ENCODE results near the gene ANKRD60. TPM values are rescaled to one million over a fixed set of nuclear protein-coding genes. Genes with fewer than 3 reads are reported as not detected.
A peak's percentile ranks its signal among the peaks of the same experiment; 100 is the strongest.

Gene ANKRD60, protein sequence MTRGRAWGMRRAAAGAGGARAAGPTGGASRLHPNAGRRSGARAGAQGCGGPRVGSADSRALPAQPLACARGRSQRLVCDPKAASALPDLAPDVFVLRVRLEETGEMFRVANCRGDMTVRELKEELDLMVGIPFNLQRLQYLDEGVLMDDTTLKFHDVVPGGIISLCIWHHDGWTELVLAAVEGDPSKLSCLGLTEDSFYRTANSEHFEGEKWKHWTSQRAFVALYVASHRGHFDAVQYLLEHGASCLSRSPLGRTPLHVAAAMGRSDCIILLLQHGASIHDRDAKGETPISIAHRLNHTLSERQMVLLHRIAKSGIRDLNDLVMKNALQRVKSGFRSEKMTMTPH
- not detected for polyA plus RNA-seq (ENCODE audit: insufficient read length in 4 of 4)

GRCh38 chr20:58228484-58229197, at the start of gene ANKRD60:
Gene ANKRD60 (minus strand): TSS chr20:58228653. CDS start chr20:58228653, 0 bp downstream.
- peak in 2 of 4 donors; percentile 40 to 47 for DNase-seq (ENCODE audit: low read depth in 4 of 4, low spot score in 2 of 4)

DNA sequence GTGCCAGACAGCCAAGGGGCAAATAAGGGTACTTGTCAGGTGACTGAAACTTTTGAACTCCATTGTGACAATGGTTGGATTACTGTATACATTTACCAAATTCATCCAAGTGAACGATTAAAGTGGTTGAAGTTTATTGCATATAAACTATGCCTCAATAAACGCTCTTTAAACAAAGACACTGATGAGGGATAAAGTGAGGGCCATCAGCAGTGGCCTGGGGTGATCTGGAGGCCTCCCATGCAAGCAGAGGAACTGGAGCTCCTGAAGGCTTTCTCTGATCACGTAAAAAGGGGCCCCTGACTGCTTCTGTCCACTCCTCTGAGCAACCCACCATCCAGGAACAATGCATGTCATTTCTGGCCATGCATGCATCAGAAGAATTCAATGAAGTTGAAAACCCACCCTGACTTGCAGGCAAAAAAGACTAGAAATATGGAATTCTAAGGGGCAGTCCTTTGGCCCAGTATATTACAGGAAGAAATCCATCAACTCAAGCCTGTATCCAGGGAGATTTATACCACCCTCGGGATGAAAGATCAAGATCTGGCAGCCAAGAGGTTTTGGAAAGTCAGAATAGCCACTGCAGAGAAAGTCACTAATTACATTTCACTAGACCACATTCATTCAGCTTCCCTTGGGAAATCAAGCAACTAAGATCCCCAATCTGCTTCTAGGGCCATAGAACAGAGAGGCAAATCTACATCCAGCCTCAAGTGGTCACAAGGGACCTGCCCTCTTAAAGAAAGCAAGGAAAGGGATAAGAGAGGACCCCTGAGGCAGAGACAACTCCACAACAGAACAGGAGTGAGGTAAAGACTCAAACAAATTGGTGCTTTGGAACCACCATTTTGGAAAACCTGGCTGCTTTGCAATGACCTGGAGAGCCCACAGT, 49.4 kb upstream of the ANKRD60 start:
- peak in 1 of 4 donors; percentile 24 for DNase-seq (ENCODE audit: low read depth in 4 of 4, low spot score in 2 of 4)

DNA sequence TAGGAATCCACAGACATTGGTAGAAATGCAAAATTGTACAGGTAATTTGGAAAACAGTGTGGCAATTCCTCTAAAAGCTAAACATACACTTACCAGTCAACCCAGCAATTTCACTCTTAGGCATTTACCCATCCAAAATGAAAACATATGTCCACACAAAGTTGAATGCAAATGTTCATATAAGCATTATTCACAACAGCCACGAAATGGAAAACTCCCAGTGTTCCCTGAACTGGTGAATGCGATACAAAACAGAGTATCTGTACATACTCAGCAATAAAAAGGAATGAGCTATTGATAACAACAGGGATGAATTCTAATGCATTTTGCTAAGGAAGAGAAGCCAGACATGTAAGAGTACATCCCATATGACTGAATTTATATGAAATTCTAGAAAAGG, 48.7 kb upstream of the ANKRD60 start:
- DNase-seq (ENCODE audit: low read depth in 4 of 4, low spot score in 2 of 4), result no peak

- DNase-seq (ENCODE audit: low read depth in 4 of 4, low spot score in 2 of 4), result no peak
Measured at GRCh38 chr20:58274384-58274783, 45.9 kb upstream of the ANKRD60 start.

DNA sequence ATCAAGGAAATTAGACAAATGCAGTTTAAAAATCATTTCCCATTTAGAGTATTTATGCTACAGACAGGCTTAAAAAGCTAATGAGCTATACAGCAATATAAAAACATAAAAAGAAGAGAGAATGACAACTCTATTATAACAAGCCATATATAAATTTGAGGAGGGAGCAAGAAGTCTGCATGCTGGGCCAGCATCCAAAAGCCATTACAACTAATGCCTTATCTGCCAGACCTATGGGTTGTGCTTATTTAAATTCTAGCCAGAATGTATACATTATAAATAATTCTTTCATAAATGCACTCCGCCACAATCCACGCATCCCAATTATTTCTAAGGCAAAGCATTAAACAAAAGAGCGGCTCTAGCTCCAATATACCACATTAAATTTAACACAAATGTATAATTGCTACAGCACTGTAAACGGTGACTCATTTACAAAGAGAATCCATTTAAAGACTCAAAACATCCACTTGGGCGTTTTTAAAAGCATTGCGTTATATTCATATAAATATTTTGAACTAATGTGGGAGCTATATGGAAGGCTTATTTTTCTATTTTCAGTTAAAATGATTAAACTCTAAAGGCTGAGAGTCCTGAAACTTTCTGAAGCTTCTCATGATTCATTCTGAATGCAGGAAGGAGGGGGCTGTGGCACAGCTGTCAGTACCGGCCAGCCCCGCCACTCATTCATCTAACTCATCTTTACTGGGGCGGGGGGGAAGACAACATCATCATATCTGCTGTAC, 43.3 kb upstream of the ANKRD60 start:
- DNase-seq (ENCODE audit: low read depth in 4 of 4, low spot score in 2 of 4), result peak in 1 of 4 donors; percentile 45

DNA sequence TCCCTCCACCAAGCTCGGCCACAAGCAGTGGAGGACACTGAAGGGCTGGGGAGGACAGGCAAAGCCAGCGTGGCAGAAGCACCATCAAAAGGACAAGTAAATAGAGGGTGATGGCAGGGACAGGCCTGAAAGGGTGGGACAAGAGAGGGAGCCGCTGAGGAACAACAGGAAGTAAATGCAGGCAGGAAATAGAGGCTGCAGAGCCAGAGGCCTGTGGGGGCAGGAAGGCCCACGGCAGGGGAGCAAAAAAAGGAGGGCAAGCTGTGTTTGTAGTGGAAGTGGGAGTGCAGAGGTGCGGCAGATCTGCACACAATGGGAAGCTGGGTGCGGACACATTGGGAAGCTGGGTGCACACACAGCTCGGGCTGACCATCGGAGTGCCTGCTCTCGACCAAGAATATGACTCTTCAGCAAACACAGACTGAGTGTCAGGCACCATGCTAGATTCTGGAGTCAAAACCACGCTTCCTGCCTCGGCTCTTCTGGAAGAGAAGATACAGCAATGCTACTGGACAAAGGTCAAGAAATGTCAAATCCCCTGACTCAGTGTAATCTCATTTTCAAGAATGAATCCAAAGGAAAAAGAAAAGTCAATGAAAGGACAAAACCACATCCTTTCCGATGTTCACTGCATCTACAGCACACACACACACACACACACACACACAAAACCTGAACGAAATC, 40.6 kb upstream of the ANKRD60 start:
- DNase-seq (ENCODE audit: low read depth in 4 of 4, low spot score in 2 of 4), result no peak

- DNase-seq (ENCODE audit: low read depth in 4 of 4, low spot score in 2 of 4), result no peak
Measured at GRCh38 chr20:58268421-58268821, 40.0 kb upstream of the ANKRD60 start.

- no peak for DNase-seq (ENCODE audit: low read depth in 4 of 4, low spot score in 2 of 4)
Measured at GRCh38 chr20:58267389-58268215, 39.1 kb upstream of the ANKRD60 start.

DNA sequence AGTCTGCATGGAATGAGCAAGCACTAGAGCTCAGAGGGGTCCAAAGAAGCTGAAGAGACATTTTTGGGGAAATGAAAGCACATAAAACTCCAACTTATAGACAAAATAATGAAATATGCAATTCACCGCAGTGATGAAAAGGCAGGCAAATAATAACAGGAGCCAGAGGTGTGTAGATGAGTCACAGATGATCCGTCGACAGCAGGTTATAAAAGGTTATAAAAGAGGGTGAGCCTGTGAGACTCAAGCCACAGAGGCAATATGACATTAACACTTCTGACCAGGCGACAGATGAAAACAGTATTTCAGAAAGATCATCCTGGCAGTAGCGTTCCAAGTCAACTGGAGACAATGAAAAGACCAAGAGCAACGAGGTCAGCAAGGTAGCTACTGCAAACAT, 35.8 kb upstream of the ANKRD60 start:
- no peak for DNase-seq (ENCODE audit: low read depth in 4 of 4, low spot score in 2 of 4)

DNA sequence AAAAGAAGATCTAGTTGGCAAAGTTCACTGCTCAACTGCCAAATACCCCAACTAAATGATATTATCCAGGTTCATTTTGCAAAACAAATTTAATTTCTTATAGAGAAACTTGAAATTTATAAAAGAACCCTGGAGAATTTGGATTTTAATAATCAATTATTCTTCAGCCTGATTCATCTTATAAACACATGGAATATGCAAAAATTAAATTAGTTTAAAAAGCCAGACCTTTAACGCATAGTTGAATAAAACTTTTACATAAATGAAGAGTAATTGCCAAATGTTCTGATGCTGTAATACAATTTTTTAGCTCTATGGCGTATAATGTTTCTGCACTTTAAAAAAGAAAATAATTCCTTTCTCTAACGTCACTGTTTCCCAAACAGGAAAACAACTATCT, 33.2 kb upstream of the ANKRD60 start:
- DNase-seq (ENCODE audit: low read depth in 4 of 4, low spot score in 2 of 4), result no peak

- no peak for DNase-seq (ENCODE audit: low read depth in 4 of 4, low spot score in 2 of 4)
Measured at GRCh38 chr20:58260006-58260405, 31.6 kb upstream of the ANKRD60 start.

GRCh38 chr20:58256842-58257241, 28.4 kb upstream of the ANKRD60 start:
- no peak for DNase-seq (ENCODE audit: low read depth in 4 of 4, low spot score in 2 of 4)

DNA sequence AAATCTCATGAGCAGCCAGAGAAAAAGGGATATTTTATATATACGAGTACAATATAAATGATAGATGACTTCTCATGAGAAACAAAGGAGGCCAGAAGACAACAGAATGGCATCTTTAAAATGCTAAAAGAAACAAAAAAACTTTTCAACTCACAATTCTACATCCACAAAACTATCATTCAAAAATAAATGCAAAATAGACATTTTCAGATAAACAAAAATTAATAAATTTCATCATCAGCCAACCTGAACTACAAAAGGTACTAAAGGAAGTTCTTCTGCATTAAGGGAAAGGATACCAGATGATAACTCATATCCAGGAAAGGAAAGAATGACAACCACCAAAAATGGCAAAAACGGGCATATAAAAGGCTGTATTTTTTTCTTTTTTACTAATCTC, 27.9 kb upstream of the ANKRD60 start:
- no peak for DNase-seq (ENCODE audit: low read depth in 4 of 4, low spot score in 2 of 4)

DNA sequence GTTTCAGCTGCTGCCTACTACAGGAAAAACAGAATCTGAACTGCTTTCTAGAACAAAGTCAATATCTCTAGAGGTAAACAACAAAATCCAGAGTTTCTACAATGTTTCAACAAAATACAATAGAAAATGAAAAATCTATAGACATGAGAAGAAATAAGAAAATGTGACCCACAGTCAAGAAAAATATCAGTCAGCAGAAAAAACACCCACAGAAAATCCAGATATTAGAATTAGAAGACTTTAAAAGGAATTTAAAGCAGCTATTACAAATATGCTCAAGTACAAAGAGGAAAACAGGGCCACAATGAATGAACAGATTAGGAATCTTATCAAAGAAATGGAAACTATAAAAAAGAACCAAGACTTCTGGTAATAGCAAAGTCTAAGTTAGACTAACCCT, 26.4 kb upstream of the ANKRD60 start:
- DNase-seq (ENCODE audit: low read depth in 4 of 4, low spot score in 2 of 4), result no peak

DNA sequence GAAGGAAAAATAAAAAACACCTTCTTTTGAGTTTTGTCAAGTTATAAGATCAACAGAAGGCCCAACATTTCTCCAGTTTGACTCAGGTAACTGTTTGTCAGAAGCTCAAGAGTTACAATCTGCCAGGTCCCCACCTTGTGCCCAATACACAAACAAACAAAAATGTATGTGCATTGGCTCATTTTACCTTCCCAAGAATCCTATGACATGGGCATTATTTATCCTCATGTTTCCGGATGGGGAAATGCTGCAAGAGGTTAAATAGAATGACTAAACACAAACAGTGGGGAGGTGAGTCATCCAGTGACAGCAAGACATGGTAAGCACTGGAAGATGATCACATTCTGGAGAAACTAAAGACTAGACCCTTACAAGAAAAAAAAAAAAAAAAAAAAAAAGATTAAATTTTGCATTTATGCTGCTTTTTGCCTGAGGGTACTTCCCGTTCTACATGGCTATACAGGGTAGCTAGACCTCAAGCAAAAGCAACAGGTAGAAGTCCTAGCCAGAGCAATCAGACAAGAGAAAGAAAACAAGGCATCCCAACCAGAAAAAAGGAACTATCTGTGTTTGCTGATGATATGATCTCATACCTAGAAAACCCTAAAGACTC, 23.6 kb upstream of the ANKRD60 start:
- no peak for DNase-seq (ENCODE audit: low read depth in 4 of 4, low spot score in 2 of 4)

- no peak for DNase-seq (ENCODE audit: low read depth in 4 of 4, low spot score in 2 of 4)
Measured at GRCh38 chr20:58251348-58251978, 23.0 kb upstream of the ANKRD60 start.

- DNase-seq (ENCODE audit: low read depth in 4 of 4, low spot score in 2 of 4), result no peak
Measured at GRCh38 chr20:58246346-58246745, 17.9 kb upstream of the ANKRD60 start.

DNA sequence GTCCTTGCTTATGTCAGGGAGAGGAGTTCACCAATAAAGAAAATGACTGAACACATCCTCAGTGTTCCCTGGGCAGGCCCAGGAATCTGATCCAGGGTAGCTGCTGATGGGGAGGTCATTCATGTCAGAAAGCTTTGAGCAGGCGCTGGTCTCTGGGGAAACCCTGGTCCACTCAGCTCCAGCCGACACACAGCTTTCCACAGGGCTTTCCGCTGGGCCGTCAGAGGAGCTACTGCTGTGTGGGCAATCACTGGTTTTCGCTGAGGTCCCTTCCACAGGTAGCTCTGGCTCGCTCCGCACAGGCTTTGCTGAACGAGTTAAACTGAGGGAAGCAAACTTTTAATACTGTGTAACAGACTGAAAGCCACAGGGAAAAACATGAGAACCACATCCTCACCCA, 17.5 kb upstream of the ANKRD60 start:
- no peak for DNase-seq (ENCODE audit: low read depth in 4 of 4, low spot score in 2 of 4)

Measured in left renal cortex interstitium (tissue), 4 donors.